HepG2 (cell line): ENCODE results near the gene TAF6L. TPM values are rescaled to one million over a fixed set of nuclear protein-coding genes. Genes with fewer than 3 reads are reported as not detected.

Experiments
- ATM ChIP-seq: fragments of 450-650 bp; IDR thresholded peaks from 2 replicates; pipeline ENCODE4 v1.7.1; 2017; ENCODE audit warnings: mild to moderate bottlenecking, borderline replicate concordance
- CREB1 ChIP-seq, 2 experiments: fragments of 450-650 bp in 1 of 2; IDR thresholded peaks; 2 replicates each; pipeline ENCODE4 v1.6.1; 2016 to 2017; ENCODE audit warnings: control low read depth in 1 of 2, mild to moderate bottlenecking in 1 of 2, missing compliant biosample characterization in 1 of 2, missing genetic modification characterization in 1 of 2
- EZH2 ChIP-seq: conservative IDR thresholded peaks from 2 replicates; pipeline ENCODE4 v1.6.1; 2012; ENCODE audit warnings: mild to moderate bottlenecking, low read depth, low read length, moderate library complexity
- FOXA3 ChIP-seq: IDR thresholded peaks from 2 replicates; pipeline ENCODE4 v1.6.1; 2016; ENCODE audit warnings: missing genetic modification reagents, missing compliant biosample characterization
- GATAD1 ChIP-seq: IDR thresholded peaks from 2 replicates; pipeline ENCODE4 v1.6.1; 2016; ENCODE audit warnings: missing genetic modification reagents, missing compliant biosample characterization
- GZF1 ChIP-seq: sonication (generic); formaldehyde crosslinking; IDR thresholded peaks from 2 replicates; pipeline ENCODE4 v1.5.1; 2020; ENCODE audit warnings: mild to moderate bottlenecking, missing genetic modification reagents
- KDM6A ChIP-seq: IDR thresholded peaks from 2 replicates; pipeline ENCODE4 v1.6.1; 2016; ENCODE audit warnings: low read depth
- MAFG ChIP-seq: sonication (generic); formaldehyde crosslinking; IDR thresholded peaks from 2 replicates; pipeline ENCODE4 v1.5.1; 2020; ENCODE audit warnings: mild to moderate bottlenecking, missing genetic modification reagents
- MAZ ChIP-seq, 2 experiments: sonication (generic) in 1 of 2; formaldehyde crosslinking in 1 of 2; IDR thresholded peaks; 2 replicates each; pipeline versions ENCODE4 v1.5.0 to v1.6.1; 2012 to 2020; ENCODE audit warnings: low read depth in 2 of 2, mild to moderate bottlenecking in 2 of 2, borderline replicate concordance in 1 of 2, improper control_type of control experiment in 1 of 2, low read length in 1 of 2, missing genetic modification reagents in 1 of 2, moderate library complexity in 1 of 2
- MXD4 ChIP-seq: IDR thresholded peaks from 2 replicates; pipeline ENCODE4 v1.6.1; 2016; ENCODE audit warnings: mild to moderate bottlenecking, missing biosample characterization, missing genetic modification reagents
- POGZ ChIP-seq: sonication (generic); formaldehyde crosslinking; IDR thresholded peaks from 2 replicates; pipeline ENCODE4 v1.4.0; 2020; ENCODE audit warnings: mild to moderate bottlenecking, missing genetic modification reagents
- RBAK ChIP-seq: sonication (generic); formaldehyde crosslinking; IDR thresholded peaks from 2 replicates; pipeline ENCODE4 v1.5.1; 2020; ENCODE audit warnings: mild to moderate bottlenecking, missing genetic modification reagents
- RNF2 ChIP-seq: fragments of 450-650 bp; conservative IDR thresholded peaks from 2 replicates; pipeline ENCODE4 v1.6.1; 2016; ENCODE audit warnings: low read depth
- SRF ChIP-seq: IDR thresholded peaks from 2 replicates; pipeline ENCODE4 v1.6.1; 2011; ENCODE audit warnings: mild to moderate bottlenecking, low read depth, low read length, moderate library complexity
- SRY ChIP-seq: sonication (generic); formaldehyde crosslinking; IDR thresholded peaks from 2 replicates; pipeline ENCODE4 v1.8.0; 2022; ENCODE audit warnings: mild to moderate bottlenecking, missing genetic modification reagents
- TCF7 ChIP-seq: sonication (generic); IDR thresholded peaks from 2 replicates; pipeline ENCODE4 v1.6.1; 2016; ENCODE audit warnings: antibody characterized with exemption, low read depth
- XBP1 ChIP-seq: sonication (generic); formaldehyde crosslinking; IDR thresholded peaks from 2 replicates; pipeline ENCODE4 v1.5.0; 2020; ENCODE audit warnings: missing genetic modification reagents
- ZBTB21 ChIP-seq: sonication (generic); formaldehyde crosslinking; IDR thresholded peaks from 2 replicates; pipeline ENCODE4 v1.4.0; 2020; ENCODE audit warnings: missing genetic modification reagents
- ZFP82 ChIP-seq: sonication (generic); formaldehyde crosslinking; IDR thresholded peaks from 2 replicates; pipeline ENCODE4 v1.5.1; 2020; ENCODE audit warnings: mild to moderate bottlenecking, missing genetic modification reagents, borderline replicate concordance
- ZNF263 ChIP-seq: sonication (generic); formaldehyde crosslinking; IDR thresholded peaks from 2 replicates; pipeline ENCODE4 v1.4.0; 2020; ENCODE audit warnings: missing genetic modification reagents
- ZNF264 ChIP-seq: sonication (generic); formaldehyde crosslinking; IDR thresholded peaks from 2 replicates; pipeline ENCODE4 v1.4.0; 2020; ENCODE audit warnings: missing genetic modification reagents
- ZNF496 ChIP-seq: sonication (generic); formaldehyde crosslinking; IDR thresholded peaks from 2 replicates; pipeline ENCODE4 v1.8.1; 2023; ENCODE audit warnings: mild to moderate bottlenecking, moderate library complexity, missing genetic modification reagents; ENCODE audit not compliant: insufficient replicate concordance
- ZNF564 ChIP-seq: sonication (generic); formaldehyde crosslinking; IDR thresholded peaks from 2 replicates; pipeline ENCODE4 v1.8.1; 2023; ENCODE audit warnings: mild to moderate bottlenecking, missing genetic modification reagents
- ZNF770 ChIP-seq: sonication (generic); formaldehyde crosslinking; IDR thresholded peaks from 2 replicates; pipeline ENCODE4 v1.5.0; 2020; ENCODE audit warnings: mild to moderate bottlenecking, missing genetic modification reagents
- ZSCAN29 ChIP-seq: sonication (generic); formaldehyde crosslinking; conservative IDR thresholded peaks from 2 replicates; pipeline ENCODE4 v1.4.0; 2020; ENCODE audit warnings: mild to moderate bottlenecking, missing genetic modification reagents
- polyA plus RNA-seq, 8 experiments: library from polyadenylated mRNA; depleted of rRNA in 3 of 8; stranded (reverse) in 7 of 8; unstranded in 1 of 8; fragments of >200 nt; fragmentation: Illumina TruSeq in 4 of 8; extraction: Trizol in 4 of 8; gene quantifications; 2 replicates each; pipeline versions ENCODE4 v1.2.1 to v1.2.3, GENCODE V29; 2011 to 2016; ENCODE audit warnings: low read depth in 4 of 8, missing spikeins in 1 of 8, mixed read lengths in 1 of 8; ENCODE audit not compliant: insufficient read depth in 1 of 8
- total RNA-seq, 5 experiments: library from RNA; depleted of rRNA; stranded (reverse); fragments of >200 nt; fragmentation: Illumina TruSeq; extraction: Trizol; gene quantifications; 2 replicates each; pipeline ENCODE4 v1.2.3, GENCODE V29; 2016; ENCODE audit warnings: low read depth in 1 of 5
- TF ChIP-seq, protein P1 (sequence below): sonication (generic); formaldehyde crosslinking; IDR thresholded peaks from 2 replicates; pipeline ENCODE4 v1.5.1; 2020; ENCODE audit warnings: missing genetic modification reagents, mild to moderate bottlenecking, borderline replicate concordance

The TAF6L gene
- total and polyA plus RNA-seq, 2 of the 13 experiments (the other 11 are each of a cell fraction or from before 2014, with no cell fraction given): 12.6 to 19.4 TPM

DNA sequence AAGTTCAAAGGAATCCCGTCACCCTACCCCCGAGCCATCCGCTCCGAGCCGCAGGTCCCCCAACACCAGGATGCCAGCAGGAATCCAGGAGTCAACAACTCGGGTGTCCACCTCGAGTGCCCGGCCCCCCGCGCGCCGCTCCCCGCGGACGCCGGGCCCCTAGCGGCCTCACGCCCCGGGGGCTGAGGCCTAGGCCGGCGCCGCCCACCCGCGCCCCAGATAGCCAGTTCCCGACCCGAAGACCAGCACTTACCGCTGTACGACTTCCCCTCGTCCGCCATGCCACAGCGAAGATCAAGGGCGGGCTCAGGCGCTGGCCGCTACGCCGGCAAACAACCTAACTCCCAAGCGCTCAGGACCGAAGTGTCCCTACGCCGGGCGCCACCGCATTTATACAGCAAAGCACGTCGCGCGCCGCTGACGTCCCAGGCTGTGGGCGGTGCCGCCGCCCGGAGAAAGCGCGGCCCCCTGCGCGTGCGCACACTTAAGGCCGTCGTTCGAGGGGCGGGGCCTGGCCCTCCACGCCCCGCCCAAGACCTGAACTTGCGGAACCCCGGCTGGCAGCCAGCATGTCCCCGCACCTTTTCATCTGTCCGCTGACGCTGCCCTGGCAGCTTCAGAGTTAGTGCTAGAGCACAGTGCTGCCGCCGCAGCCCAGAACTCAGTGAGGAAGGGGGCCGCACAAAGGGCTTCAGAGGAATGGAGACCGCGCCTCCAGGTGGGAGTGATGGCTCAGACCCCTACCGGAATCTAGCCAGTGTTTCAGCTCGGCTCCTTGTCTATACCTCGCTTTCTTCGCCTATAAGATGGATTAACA lies 34.1 kb downstream of the TAF6L start, which contains the start of gene NXF1 (continued):
- TF ChIP-seq XBP1 (CRISPR knock-in tag) (peak; percentile 49; the same call in 1 of the 2 replicates), KDM6A (CRISPR knock-in tag) (peak; percentile 33; the same call in 1 of the 2 replicates), CREB1 (IDR thresholded peaks at IDR 0.05) (peak; percentile 96), CREB1 (CRISPR knock-in tag; IDR thresholded peaks at IDR 0.05) (peak; percentile 95), RNF2 (no peak; the same call in 1 of the 2 replicates), POGZ (CRISPR knock-in tag) (peak; percentile 88), FOXA3 (CRISPR knock-in tag) (peak; percentile 58), RBAK (CRISPR knock-in tag) (peak; percentile 72; the same call in 1 of the 2 replicates), ZNF770 (peak; percentile 71), ZNF264 (CRISPR knock-in tag) (peak; percentile 77; the same call in 1 of the 2 replicates), ZNF564 (CRISPR knock-in tag) (peak; percentile 87), ZNF496 (no peak), GATAD1 (CRISPR knock-in tag) (peak; percentile 90), SRY (peak; percentile 94), MXD4 (CRISPR knock-in tag) (peak; percentile 76), EZH2 (no peak), ZNF263 (CRISPR knock-in tag) (peak; percentile 66), ZFP82 (CRISPR knock-in tag) (peak; percentile 79), ZSCAN29 (CRISPR knock-in tag) (no peak; the same call in 1 of the 2 replicates), MAFG (CRISPR knock-in tag) (no peak), MAZ (IDR thresholded peaks at IDR 0.05; ENCODE audit: borderline replicate concordance, low read depth, low read length) (peak; percentile 33; the same call in 1 of the 2 replicates), MAZ (CRISPR knock-in tag; IDR thresholded peaks at IDR 0.05; ENCODE audit: low read depth) (peak; percentile 95), ZBTB21 (CRISPR knock-in tag) (0 out of 2 replicates have a peak, but pooled peaks have one; percentile 38), SRF (0 out of 2 replicates have a peak, but pooled peaks have one; percentile 43), TCF7 (no peak), GZF1 (peak; percentile 70; the same call in 1 of the 2 replicates), ATM (no peak)
- TF ChIP-seq, protein P1, sequence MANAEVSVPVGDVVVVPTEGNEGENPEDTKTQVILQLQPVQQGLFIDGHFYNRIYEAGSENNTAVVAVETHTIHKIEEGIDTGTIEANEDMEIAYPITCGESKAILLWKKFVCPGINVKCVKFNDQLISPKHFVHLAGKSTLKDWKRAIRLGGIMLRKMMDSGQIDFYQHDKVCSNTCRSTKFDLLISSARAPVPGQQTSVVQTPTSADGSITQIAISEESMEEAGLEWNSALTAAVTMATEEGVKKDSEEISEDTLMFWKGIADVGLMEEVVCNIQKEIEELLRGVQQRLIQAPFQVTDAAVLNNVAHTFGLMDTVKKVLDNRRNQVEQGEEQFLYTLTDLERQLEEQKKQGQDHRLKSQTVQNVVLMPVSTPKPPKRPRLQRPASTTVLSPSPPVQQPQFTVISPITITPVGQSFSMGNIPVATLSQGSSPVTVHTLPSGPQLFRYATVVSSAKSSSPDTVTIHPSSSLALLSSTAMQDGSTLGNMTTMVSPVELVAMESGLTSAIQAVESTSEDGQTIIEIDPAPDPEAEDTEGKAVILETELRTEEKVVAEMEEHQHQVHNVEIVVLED (CRISPR knock-in tag): peak; percentile 93
